Activated naive CD4-positive, alpha-beta T cell (primary cell): Measurements from ENCODE around the gene CMTM4.

Experiments used
- DNase-seq, 4 experiments: peaks; one replicate each; lab custom pipeline; 2025; lab: John Stamatoyannopoulos, UW

CMTM4 gene

DNA sequence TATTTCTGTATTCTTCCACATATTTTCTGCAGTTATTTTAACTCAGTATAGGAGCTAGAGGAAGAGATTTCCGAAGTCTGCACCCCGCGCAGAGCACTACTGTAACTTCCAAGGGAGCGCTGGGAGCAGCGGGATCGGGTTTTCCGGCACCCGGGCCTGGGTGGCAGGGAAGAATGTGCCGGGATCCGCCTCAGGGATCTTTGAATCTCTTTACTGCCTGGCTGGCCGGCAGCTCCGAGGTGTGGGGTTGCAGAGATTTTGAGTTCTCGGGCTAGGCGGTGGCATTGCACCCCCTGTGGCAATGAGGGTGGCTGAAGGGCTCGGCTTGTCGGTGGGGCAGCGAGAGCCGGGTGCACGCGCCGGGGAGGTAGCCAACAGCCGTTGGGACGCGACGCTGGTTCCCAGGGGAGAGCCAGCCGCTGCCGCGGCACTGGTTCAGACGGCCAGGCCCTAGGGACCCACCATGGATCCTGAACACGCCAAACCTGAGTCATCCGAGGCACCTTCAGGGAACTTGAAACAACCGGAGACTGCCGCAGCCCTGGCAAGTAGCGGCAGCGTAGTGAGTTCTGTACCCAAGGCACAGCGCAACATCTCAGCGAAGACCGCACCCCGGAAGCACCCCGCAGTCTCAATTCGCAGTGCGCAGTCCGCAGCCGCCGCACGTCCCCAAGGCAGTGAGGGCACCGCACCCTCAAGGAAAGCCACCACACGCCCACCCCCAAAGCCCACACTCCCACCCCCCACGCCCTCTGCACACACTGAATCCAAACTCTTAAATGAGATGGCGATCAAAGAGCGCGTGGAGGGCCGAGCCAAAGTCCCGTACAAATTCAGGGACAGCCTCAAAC lies 130.3 kb downstream of the CMTM4 start, which contains the start of gene CMTM1:
CMTM1 (plus strand) TSS at position 389 of the 851 bp plus-strand sequence; CDS start at position 464, 75 bp downstream.
- no peak for DNase-seq
